Measurements from ENCODE around the gene APBB2. TPM values are rescaled to one million over a fixed set of nuclear protein-coding genes. Genes with fewer than 3 reads are reported as not detected.

APBB2 gene
- total and polyA plus RNA-seq, 8 donors: 42.5 to 94.8 (median 53.8) TPM

GRCh38 chr4:41043465-41043864 lies 170.9 kb downstream of the APBB2 start:
- H3K4me1 ChIP-seq: no peaks in the 10 kb centered on the region
- intact Hi-C loops (cut with DNase I): no loop called here
- no peaks in the 10 kb centered on the region for H3K36me3 ChIP-seq
- ATAC-seq: no peak
- no peak overlapping the region for H3K4me3 ChIP-seq
- TF ChIP-seq, protein P1, sequence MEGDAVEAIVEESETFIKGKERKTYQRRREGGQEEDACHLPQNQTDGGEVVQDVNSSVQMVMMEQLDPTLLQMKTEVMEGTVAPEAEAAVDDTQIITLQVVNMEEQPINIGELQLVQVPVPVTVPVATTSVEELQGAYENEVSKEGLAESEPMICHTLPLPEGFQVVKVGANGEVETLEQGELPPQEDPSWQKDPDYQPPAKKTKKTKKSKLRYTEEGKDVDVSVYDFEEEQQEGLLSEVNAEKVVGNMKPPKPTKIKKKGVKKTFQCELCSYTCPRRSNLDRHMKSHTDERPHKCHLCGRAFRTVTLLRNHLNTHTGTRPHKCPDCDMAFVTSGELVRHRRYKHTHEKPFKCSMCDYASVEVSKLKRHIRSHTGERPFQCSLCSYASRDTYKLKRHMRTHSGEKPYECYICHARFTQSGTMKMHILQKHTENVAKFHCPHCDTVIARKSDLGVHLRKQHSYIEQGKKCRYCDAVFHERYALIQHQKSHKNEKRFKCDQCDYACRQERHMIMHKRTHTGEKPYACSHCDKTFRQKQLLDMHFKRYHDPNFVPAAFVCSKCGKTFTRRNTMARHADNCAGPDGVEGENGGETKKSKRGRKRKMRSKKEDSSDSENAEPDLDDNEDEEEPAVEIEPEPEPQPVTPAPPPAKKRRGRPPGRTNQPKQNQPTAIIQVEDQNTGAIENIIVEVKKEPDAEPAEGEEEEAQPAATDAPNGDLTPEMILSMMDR (IDR thresholded peaks at IDR 0.05): no peak
- H3K27me3 ChIP-seq: no peaks in the 10 kb centered on the region
- no peak for DNase-seq
- H3K27ac ChIP-seq: no peak overlapping the region
- H3K9me3 ChIP-seq: peaks cover 0 to 10% of the 10 kb centered on the region in 2 donors

GRCh38 chr4:41041551-41041950 lies 172.8 kb downstream of the APBB2 start:
- ATAC-seq (no peak), DNase-seq (peak in 2 of 4 donors; percentile 14 to 25)
- TF ChIP-seq, protein P1 (IDR thresholded peaks at IDR 0.05): no peak
- Histone ChIP-seq H3K4me3 (no peak overlapping the region), H3K27ac (no peak overlapping the region), H3K9me3 (peaks cover 0 to 10% of the 10 kb centered on the region in 2 donors), H3K4me1 (no peaks in the 10 kb centered on the region), H3K36me3 (no peaks in the 10 kb centered on the region), H3K27me3 (no peaks in the 10 kb centered on the region)
- intact Hi-C loops (cut with DNase I): no loop called here

GRCh38 chr4:41039317-41039716 lies 175.0 kb downstream of the APBB2 start:
- Histone ChIP-seq H3K36me3 (no peaks in the 10 kb centered on the region), H3K27ac (no peak overlapping the region), H3K27me3 (no peaks in the 10 kb centered on the region), H3K4me3 (no peak overlapping the region), H3K9me3 (peaks cover 0 to 2% of the 10 kb centered on the region in 2 donors), H3K4me1 (no peaks in the 10 kb centered on the region)
- TF ChIP-seq, protein P1 (IDR thresholded peaks at IDR 0.05): no peak
- DNase-seq (no peak), ATAC-seq (no peak)
- intact Hi-C loops (cut with DNase I): no loop called here

DNA sequence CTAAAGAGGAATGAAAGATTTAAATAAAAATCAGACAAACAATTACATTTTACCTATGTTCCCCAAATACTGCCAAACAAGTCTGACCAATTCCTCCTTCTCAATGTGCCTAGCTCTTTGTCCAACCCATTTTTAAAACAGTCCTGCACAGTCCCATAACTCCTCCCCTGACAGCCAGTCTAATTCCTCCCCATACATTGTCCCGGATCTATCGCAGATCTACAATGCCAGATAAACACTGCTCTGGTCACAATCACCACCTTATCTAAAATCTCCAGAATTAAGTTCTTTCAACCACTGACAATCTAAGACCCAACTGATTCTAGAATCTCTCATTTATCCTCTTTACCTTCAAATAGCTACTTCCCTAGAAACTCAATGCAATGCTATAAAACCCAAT lies 176.0 kb downstream of the APBB2 start:
- ATAC-seq: no peak
- DNase-seq: no peak
- H3K9me3 ChIP-seq: peaks cover 0 to 2% of the 10 kb centered on the region in 2 donors
- H3K4me1 ChIP-seq: no peaks in the 10 kb centered on the region
- H3K27ac ChIP-seq: no peak overlapping the region
- H3K4me3 ChIP-seq: no peak overlapping the region
- no peaks in the 10 kb centered on the region for H3K27me3 ChIP-seq
- TF ChIP-seq, protein P1 (IDR thresholded peaks at IDR 0.05): no peak
- intact Hi-C loops (cut with DNase I): no loop called here
- H3K36me3 ChIP-seq: no peaks in the 10 kb centered on the region

GRCh38 chr4:41029098-41029497 lies 185.2 kb downstream of the APBB2 start:
- DNase-seq (no peak), ATAC-seq (peak; percentile 25)
- H3K4me1 ChIP-seq: peaks cover 0 to 12% of the 10 kb centered on the region in 2 donors
- peak overlapping the region in 1 of 2 donors; percentile 42 for H3K27ac ChIP-seq
- no peak overlapping the region for H3K4me3 ChIP-seq
- intact Hi-C loops (cut with DNase I): no loop called here
- peaks cover 0 to 9% of the 10 kb centered on the region in 2 donors for H3K36me3 ChIP-seq
- TF ChIP-seq, protein P1 (IDR thresholded peaks at IDR 0.05): no peak
- H3K27me3 ChIP-seq: no peaks in the 10 kb centered on the region
- peaks cover 0 to 4% of the 10 kb centered on the region in 2 donors for H3K9me3 ChIP-seq
